Lower leg skin (tissue), 3 donors: ENCODE results near the gene CTDSP2.

Experiments
- POLR2A ChIP-seq, 2 donors: fragments of 450-650 bp; IDR thresholded peaks; one replicate each; pipeline ENCODE4 v1.6.1; 2016 to 2017; ENCODE audit warnings: antibody characterized with exemption in 2 of 2, mild to moderate bottlenecking in 1 of 2, moderate library complexity in 1 of 2
- TF ChIP-seq, protein P1 (sequence below), 3 donors: fragments of 450-650 bp; IDR thresholded peaks; one replicate each; pipeline ENCODE4 v1.5.1; 2016; ENCODE audit warnings: antibody characterized with exemption in 3 of 3, mild to moderate bottlenecking in 3 of 3, moderate library complexity in 2 of 3

DNA sequence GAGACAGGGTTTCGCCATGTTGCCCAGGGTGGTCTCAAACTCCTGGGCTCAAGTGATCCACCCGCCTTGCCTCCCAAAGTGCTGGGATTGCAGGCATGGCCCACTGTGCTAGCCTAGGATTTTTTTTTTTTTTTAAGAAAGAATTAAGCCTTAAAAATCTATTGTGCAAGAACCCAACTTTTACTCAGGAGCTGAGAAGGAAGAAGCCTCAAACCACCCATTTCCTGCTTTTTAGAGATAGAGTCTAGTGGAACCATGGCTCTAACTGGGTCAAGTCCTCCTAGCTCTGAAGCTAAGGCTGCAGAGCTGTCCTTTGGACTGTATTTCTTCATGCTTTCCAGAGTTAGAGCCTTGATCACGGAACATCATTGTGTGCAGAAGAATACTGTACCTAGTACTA lies 65.3 kb downstream of the CTDSP2 start:
- no peak for TF ChIP-seq POLR2A (IDR thresholded peaks at IDR 0.05)
- TF ChIP-seq, protein P1, sequence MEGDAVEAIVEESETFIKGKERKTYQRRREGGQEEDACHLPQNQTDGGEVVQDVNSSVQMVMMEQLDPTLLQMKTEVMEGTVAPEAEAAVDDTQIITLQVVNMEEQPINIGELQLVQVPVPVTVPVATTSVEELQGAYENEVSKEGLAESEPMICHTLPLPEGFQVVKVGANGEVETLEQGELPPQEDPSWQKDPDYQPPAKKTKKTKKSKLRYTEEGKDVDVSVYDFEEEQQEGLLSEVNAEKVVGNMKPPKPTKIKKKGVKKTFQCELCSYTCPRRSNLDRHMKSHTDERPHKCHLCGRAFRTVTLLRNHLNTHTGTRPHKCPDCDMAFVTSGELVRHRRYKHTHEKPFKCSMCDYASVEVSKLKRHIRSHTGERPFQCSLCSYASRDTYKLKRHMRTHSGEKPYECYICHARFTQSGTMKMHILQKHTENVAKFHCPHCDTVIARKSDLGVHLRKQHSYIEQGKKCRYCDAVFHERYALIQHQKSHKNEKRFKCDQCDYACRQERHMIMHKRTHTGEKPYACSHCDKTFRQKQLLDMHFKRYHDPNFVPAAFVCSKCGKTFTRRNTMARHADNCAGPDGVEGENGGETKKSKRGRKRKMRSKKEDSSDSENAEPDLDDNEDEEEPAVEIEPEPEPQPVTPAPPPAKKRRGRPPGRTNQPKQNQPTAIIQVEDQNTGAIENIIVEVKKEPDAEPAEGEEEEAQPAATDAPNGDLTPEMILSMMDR (IDR thresholded peaks at IDR 0.05) = no peak
